Measurements from ENCODE around the gene TMED10. TPM values are rescaled to one million over a fixed set of nuclear protein-coding genes. Genes with fewer than 3 reads are reported as not detected.
A peak's percentile ranks its signal among the peaks of the same experiment; 100 is the strongest.

Gene TMED10
- total RNA-seq (231 TPM), polyA plus RNA-seq (242 TPM)

DNA sequence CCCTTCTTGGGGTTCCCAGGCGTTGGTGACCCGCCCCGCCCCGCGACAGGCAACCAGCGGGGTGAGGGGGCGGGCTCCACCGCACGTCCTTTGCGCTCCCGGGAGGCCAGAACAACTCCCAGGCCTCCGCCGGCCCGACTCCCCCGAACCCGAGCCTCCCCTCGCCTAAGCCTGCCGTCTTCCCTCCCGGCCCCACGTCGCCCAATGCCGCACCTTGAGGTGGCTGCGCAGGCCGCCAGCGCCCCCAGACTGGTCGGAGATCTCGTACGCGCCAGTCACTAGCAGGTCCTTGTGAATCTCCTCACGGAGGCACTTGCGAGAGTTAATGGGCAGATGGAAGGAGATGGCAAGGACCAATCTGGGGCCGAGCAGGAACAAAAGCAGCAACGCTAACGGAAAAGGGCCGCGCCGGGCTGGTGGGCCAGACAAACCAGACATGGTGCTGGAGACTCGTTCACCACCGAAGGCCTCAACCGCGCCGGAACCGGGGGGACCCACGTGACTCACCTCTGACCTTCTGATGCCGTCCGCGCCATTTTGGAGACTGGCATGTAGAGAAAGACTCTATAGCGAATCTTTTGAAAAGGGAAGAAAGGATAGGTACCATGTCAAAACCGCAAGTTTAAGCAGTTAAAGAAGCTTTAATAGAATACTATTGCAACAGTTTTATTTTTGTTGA lies at the start of gene TMED10:
TSS of gene TMED10 (minus strand) at position 471 of the 679 bp plus-strand sequence. CDS start at position 438, 33 bp downstream.
- Histone ChIP-seq H3K27ac (ENCODE audit: low read depth) (peak within 1 kb of the TSS; percentile 97), H3K36me3 (ENCODE audit: insufficient read depth) (no peaks in the 10 kb centered on the region), H3K4me3 (ENCODE audit: low read depth, low read length) (peak within 1 kb of the TSS; percentile 72), H3K4me1 (ENCODE audit: insufficient read depth) (peaks cover 2% of the 10 kb centered on the region)
- DNase-seq (ENCODE audit: extremely low spot score), result no peak
- WGBS, result under 1% methylated on average over 49 of the region's 49 CpGs

DNA sequence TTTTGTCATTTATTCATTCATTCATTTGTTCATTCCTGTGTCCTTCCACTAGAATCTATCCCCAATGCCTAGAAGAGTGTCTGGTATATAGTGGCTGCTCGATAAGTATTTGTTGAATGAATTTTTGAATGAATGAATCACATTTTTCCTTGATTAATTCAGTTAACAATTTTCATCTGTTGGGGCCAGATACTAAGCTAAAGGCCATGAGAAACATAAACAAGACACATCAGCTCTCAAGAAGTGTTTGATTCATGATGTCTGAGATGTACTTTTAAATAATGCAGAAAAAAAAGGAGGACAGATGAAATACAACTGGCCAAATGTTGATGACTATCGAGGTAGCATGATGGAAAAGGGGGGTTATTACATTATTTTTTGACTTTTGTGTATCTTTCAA lies 48.1 kb upstream of the TMED10 start:
- Histone ChIP-seq H3K27ac (ENCODE audit: low read depth) (no peak overlapping the region), H3K4me1 (ENCODE audit: insufficient read depth) (no peaks in the 10 kb centered on the region), H3K36me3 (ENCODE audit: insufficient read depth) (no peaks in the 10 kb centered on the region), H3K4me3 (ENCODE audit: low read depth, low read length) (no peak overlapping the region)
- 75% methylated on average over 2 of the region's 2 CpGs for WGBS
- DNase-seq (ENCODE audit: extremely low spot score), result no peak

- Histone ChIP-seq H3K4me1 (ENCODE audit: insufficient read depth) (no peaks in the 10 kb centered on the region), H3K4me3 (ENCODE audit: low read depth, low read length) (no peak overlapping the region), H3K27ac (ENCODE audit: low read depth) (no peak overlapping the region), H3K36me3 (ENCODE audit: insufficient read depth) (no peaks in the 10 kb centered on the region)
- no peak for DNase-seq (ENCODE audit: extremely low spot score)
- 62% methylated on average over 4 of the region's 4 CpGs for WGBS
Measured at GRCh38 chr14:75223664-75224154, 47.3 kb upstream of the TMED10 start.

DNA sequence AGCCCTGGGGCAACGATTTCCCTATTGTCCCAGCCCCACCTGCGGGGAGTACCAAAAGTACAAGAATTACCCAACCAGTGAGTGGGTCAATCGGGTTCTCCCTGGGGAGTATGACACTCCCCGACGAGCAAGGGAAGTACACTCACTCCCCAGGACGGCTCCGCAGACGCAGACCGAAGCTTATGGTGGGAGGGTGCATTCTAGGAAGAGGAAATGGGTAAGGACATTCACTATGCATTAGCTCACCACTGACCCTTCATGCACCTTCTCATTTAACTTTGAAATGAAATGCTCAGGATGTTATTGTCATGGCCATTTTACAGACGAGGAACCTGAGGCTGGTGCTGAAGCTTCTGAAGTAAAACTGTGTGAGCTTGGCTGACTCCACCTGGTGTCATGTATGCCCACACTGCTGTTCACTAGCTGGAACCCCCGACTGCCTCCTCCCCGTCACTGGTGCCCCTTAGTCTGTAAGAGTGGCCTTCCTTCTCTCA lies 45.8 kb upstream of the TMED10 start:
- Histone ChIP-seq H3K4me3 (ENCODE audit: low read depth, low read length) (no peak overlapping the region), H3K27ac (ENCODE audit: low read depth) (no peak overlapping the region), H3K4me1 (ENCODE audit: insufficient read depth) (no peaks in the 10 kb centered on the region), H3K36me3 (ENCODE audit: insufficient read depth) (no peaks in the 10 kb centered on the region)
- WGBS, result 58% methylated on average over 12 of the region's 12 CpGs
- no peak for DNase-seq (ENCODE audit: extremely low spot score)

DNA sequence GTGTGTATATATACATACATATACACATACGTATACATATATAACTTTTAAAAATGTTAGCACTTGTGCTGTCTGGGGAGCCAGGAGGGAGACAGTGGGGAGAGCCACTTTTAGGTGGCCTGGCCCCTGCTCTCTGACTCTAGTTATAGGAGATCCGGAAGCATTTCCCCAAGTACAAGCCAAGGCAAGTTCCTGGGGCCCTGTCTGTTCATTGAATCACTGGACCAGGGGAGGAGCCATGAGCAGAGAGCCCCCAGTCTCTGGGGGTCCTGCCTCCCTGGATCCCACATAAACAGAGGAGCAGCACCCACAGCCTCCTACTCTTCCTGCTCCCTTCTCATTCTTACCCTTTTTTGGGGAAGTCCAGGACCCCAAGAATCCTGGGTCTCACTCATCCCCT lies 45.4 kb upstream of the TMED10 start:
- Histone ChIP-seq H3K36me3 (ENCODE audit: insufficient read depth) (no peaks in the 10 kb centered on the region), H3K4me1 (ENCODE audit: insufficient read depth) (no peaks in the 10 kb centered on the region), H3K4me3 (ENCODE audit: low read depth, low read length) (no peak overlapping the region), H3K27ac (ENCODE audit: low read depth) (no peak overlapping the region)
- DNase-seq (ENCODE audit: extremely low spot score), result no peak
- WGBS, result 79% methylated on average over 2 of the region's 2 CpGs

- Histone ChIP-seq H3K27ac (ENCODE audit: low read depth) (no peak overlapping the region), H3K4me1 (ENCODE audit: insufficient read depth) (no peaks in the 10 kb centered on the region), H3K4me3 (ENCODE audit: low read depth, low read length) (no peak overlapping the region), H3K36me3 (ENCODE audit: insufficient read depth) (no peaks in the 10 kb centered on the region)
- no peak for DNase-seq (ENCODE audit: extremely low spot score)
- WGBS, result 86% methylated on average over 9 of the region's 9 CpGs
Measured at GRCh38 chr14:75220156-75220555, 43.7 kb upstream of the TMED10 start.

DNA sequence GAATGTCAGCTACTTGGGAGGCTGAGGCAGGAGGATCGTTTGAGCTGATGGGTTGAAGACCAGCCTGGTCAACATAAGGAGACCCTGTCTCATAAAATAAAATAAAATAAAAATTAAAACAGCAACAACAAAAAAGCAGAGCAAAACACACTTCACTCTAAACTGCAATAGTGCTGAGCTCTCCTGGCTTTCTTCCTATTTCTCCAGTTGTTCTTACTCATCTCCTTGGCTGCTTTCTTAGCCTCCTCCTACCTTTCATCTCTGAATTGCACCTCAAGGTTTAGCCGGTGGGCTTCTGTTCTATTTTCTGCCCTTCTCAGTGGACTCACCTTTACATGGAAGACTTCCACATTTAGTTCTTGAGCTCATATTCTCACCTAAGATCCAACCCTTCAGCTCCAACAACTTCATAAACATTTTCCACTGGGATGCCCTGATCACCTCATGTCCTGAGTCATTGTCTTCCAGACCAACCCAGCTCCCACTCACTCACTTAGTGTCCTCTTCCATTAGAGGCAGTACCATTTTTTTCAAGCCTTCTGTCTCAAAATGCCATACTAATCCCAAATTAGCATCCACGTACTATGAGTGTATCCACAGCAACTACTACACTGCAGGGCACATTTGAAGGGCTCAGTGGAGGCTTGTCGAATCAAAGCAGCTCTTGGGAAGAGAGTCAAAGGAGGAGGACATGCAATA lies 41.2 kb upstream of the TMED10 start:
- Histone ChIP-seq H3K36me3 (ENCODE audit: insufficient read depth) (no peaks in the 10 kb centered on the region), H3K27ac (ENCODE audit: low read depth) (no peak overlapping the region), H3K4me3 (ENCODE audit: low read depth, low read length) (no peak overlapping the region), H3K4me1 (ENCODE audit: insufficient read depth) (no peaks in the 10 kb centered on the region)
- WGBS, result 67% methylated on average over 4 of the region's 4 CpGs
- no peak for DNase-seq (ENCODE audit: extremely low spot score)

GRCh38 chr14:75216427-75217006 lies 40.1 kb upstream of the TMED10 start:
- H3K27ac ChIP-seq (ENCODE audit: low read depth), result no peak overlapping the region
- WGBS, result 86% methylated on average over 6 of the region's 6 CpGs
- no peak for DNase-seq (ENCODE audit: extremely low spot score)
- H3K4me1 ChIP-seq (ENCODE audit: insufficient read depth), result no peaks in the 10 kb centered on the region
- no peaks in the 10 kb centered on the region for H3K36me3 ChIP-seq (ENCODE audit: insufficient read depth)
- no peak overlapping the region for H3K4me3 ChIP-seq (ENCODE audit: low read depth, low read length)

GRCh38 chr14:75215520-75215919 lies 39.1 kb upstream of the TMED10 start:
- DNase-seq (ENCODE audit: extremely low spot score), result no peak
- Histone ChIP-seq H3K4me3 (ENCODE audit: low read depth, low read length) (no peak overlapping the region), H3K27ac (ENCODE audit: low read depth) (no peak overlapping the region), H3K36me3 (ENCODE audit: insufficient read depth) (no peaks in the 10 kb centered on the region), H3K4me1 (ENCODE audit: insufficient read depth) (no peaks in the 10 kb centered on the region)
- 95% methylated on average over 6 of the region's 6 CpGs for whole genome bisulfite sequencing

- H3K4me3 ChIP-seq (ENCODE audit: low read depth, low read length), result no peak overlapping the region
- no peaks in the 10 kb centered on the region for H3K4me1 ChIP-seq (ENCODE audit: insufficient read depth)
- no peak overlapping the region for H3K27ac ChIP-seq (ENCODE audit: low read depth)
- WGBS, result 93% methylated on average over 5 of the region's 5 CpGs
- DNase-seq (ENCODE audit: extremely low spot score), result no peak
- no peaks in the 10 kb centered on the region for H3K36me3 ChIP-seq (ENCODE audit: insufficient read depth)
Measured at GRCh38 chr14:75214558-75214957, 38.1 kb upstream of the TMED10 start.

DNA sequence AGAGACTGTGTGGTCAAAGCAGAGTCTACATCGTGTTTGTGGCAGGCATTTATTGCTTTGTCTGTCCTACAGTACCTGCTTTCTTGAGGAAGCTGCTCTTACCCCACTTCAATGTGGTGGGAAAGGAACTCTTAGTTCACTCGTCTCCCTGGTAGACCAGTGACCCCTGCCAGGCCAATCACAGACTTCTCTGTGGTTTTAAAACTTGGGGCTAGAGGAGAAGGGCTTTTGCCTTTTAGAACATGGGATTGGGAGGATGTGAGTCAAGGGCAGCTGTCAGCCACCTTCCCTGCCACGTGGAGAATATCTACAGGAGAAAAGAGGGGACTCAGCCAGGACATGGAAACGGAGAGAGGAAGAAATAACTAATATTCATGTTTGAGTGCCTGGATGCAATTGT lies 36.8 kb upstream of the TMED10 start:
- H3K4me1 ChIP-seq (ENCODE audit: insufficient read depth), result no peaks in the 10 kb centered on the region
- no peak for DNase-seq (ENCODE audit: extremely low spot score)
- H3K36me3 ChIP-seq (ENCODE audit: insufficient read depth), result no peaks in the 10 kb centered on the region
- no peak overlapping the region for H3K4me3 ChIP-seq (ENCODE audit: low read depth, low read length)
- WGBS, result 57% methylated on average over 4 of the region's 4 CpGs
- no peak overlapping the region for H3K27ac ChIP-seq (ENCODE audit: low read depth)

GRCh38 chr14:75208843-75209242 lies 32.4 kb upstream of the TMED10 start:
- Histone ChIP-seq H3K4me3 (ENCODE audit: low read depth, low read length) (no peak overlapping the region), H3K27ac (ENCODE audit: low read depth) (no peak overlapping the region), H3K36me3 (ENCODE audit: insufficient read depth) (no peaks in the 10 kb centered on the region), H3K4me1 (ENCODE audit: insufficient read depth) (no peaks in the 10 kb centered on the region)
- WGBS, result 84% methylated on average over 6 of the region's 6 CpGs
- DNase-seq (ENCODE audit: extremely low spot score), result no peak

DNA sequence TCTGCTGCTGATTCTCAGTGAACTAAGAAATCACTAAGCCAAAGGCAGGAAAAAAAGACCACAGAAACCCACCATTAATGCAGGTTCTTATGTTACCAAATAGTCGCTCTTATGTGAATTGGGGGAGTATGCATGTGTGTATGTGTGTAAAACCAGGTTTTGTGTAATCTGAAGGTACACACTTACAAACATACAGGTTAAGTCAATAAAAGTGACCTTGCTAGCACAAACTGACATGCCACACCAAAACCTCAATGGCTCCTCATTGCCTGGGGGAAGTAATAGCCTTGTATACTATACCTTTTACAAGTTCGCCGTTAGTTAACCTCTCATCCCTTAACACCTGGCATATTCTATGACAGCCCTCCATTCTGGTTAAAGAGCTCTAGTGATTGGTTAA lies 29.8 kb upstream of the TMED10 start:
- 88% methylated on average over 3 of the region's 3 CpGs for WGBS
- Histone ChIP-seq H3K4me1 (ENCODE audit: insufficient read depth) (no peaks in the 10 kb centered on the region), H3K4me3 (ENCODE audit: low read depth, low read length) (no peak overlapping the region), H3K27ac (ENCODE audit: low read depth) (no peak overlapping the region), H3K36me3 (ENCODE audit: insufficient read depth) (no peaks in the 10 kb centered on the region)
- DNase-seq (ENCODE audit: extremely low spot score), result no peak

DNA sequence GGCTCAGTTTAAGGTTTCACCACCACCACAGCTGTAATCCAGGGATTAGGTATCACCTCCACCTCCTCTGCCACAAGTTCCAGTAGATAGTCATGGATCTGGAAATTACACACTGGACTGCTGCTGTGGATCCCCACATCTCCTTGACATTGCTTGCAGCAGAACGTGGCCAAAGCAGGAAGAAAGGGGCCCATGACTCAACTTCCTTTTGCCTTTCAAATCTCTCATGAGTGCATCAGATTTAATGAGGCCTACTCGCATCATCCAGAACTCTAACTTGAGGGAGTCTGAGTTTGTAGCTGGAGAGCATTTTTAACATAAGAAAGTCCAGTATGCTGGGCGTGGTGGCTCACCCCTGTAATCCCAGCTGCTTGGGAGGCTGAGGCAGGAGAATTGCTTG lies 29.2 kb upstream of the TMED10 start:
- no peaks in the 10 kb centered on the region for H3K36me3 ChIP-seq (ENCODE audit: insufficient read depth)
- H3K27ac ChIP-seq (ENCODE audit: low read depth), result no peak overlapping the region
- no peak for DNase-seq (ENCODE audit: extremely low spot score)
- no peaks in the 10 kb centered on the region for H3K4me1 ChIP-seq (ENCODE audit: insufficient read depth)
- H3K4me3 ChIP-seq (ENCODE audit: low read depth, low read length), result no peak overlapping the region
- WGBS, result 79% methylated on average over 3 of the region's 3 CpGs
